ENCODE data around the gene RTP5. TPM values are rescaled to one million over a fixed set of nuclear protein-coding genes. Genes with fewer than 3 reads are reported as not detected.

RTP5 gene
- total and polyA plus RNA-seq, 2 donors (not counting 3 experiments of a cell fraction or from before 2014, with no cell fraction given), result not detected

- dilution Hi-C loops (cut with MboI; ENCODE audit: extremely low pct_ligation_motif_present, low sequenced_read_pairs), result no loop called here
- H3K9ac ChIP-seq (replicated peaks; ENCODE audit: extremely low read depth, insufficient read depth, low read length), result no peak overlapping the region
- TF ChIP-seq FOS (IDR thresholded peaks at IDR 0.05; ENCODE audit: borderline replicate concordance, insufficient read depth, low read length) (no peak), POLR2AphosphoS5 (IDR thresholded peaks at IDR 0.05; ENCODE audit: insufficient read depth, low read depth, low read length) (no peak), JUN (IDR thresholded peaks at IDR 0.05; ENCODE audit: borderline replicate concordance, insufficient read depth, insufficient read length, low read depth) (no peak)
- DNase-seq (ENCODE audit: low read depth, low spot score) (no peak), FAIRE-seq (no peak)
- no peaks in the 10 kb centered on the region for H3K4me1 ChIP-seq (ENCODE audit: control insufficient read depth, extremely low read depth, insufficient read depth, low read length)
- H3K9me1 ChIP-seq (replicated peaks; ENCODE audit: control insufficient read depth, extremely low read depth, insufficient read depth, low read length), result no peaks in the 10 kb centered on the region
- H3K4me2 ChIP-seq (ENCODE audit: insufficient read depth, low read length), result no peak overlapping the region
- no peak overlapping the region for H3K27ac ChIP-seq (ENCODE audit: insufficient read depth, low read depth, low read length)
- intact Hi-C loops (cut with micrococcal nuclease), result no loop called here
- no peaks in the 10 kb centered on the region for H4K20me1 ChIP-seq (replicated peaks; ENCODE audit: control insufficient read depth, extremely low read depth, insufficient read depth, low read length)
- CTCF ChIA-PET, result no interaction called here
- no peak overlapping the region for H2AFZ ChIP-seq (ENCODE audit: low read depth, low read length)
- POLR2A ChIA-PET, result no interaction called here
- no peaks in the 10 kb centered on the region for H3K27me3 ChIP-seq (ENCODE audit: control insufficient read depth in 2 of 2, insufficient read depth in 2 of 2, low read length in 2 of 2)
- no TSS peak for BruUV-seq (replicated peaks)
- H3K9me3 ChIP-seq (replicated peaks; ENCODE audit: control insufficient read depth, insufficient read depth, low read length), result no peaks in the 10 kb centered on the region
- H3K36me3 ChIP-seq (ENCODE audit: control insufficient read depth in 2 of 2, extremely low read depth in 1 of 2, insufficient read depth in 2 of 2, low read length in 2 of 2), result no peaks in the 10 kb centered on the region
- no peak overlapping the region for H3K4me3 ChIP-seq (replicated peaks in 1 of 3; ENCODE audit: insufficient read depth in 1 of 3, low read depth in 1 of 3, low read length in 3 of 3)
- H3K79me2 ChIP-seq (ENCODE audit: control insufficient read depth, insufficient read depth, low read length), result no peaks in the 10 kb centered on the region
These were observed 42.0 kb downstream of the RTP5 start for GRCh38 chr2:241911551-241911950.

GRCh38 chr2:241912021-241912555 is 42.6 kb downstream of the RTP5 start:
- no peaks in the 10 kb centered on the region for H3K9me1 ChIP-seq (replicated peaks; ENCODE audit: control insufficient read depth, extremely low read depth, insufficient read depth, low read length)
- POLR2A ChIA-PET, result no interaction called here
- no peaks in the 10 kb centered on the region for H3K79me2 ChIP-seq (ENCODE audit: control insufficient read depth, insufficient read depth, low read length)
- H3K27ac ChIP-seq (ENCODE audit: insufficient read depth, low read depth, low read length), result no peak overlapping the region
- no peak for FAIRE-seq
- no peaks in the 10 kb centered on the region for H3K36me3 ChIP-seq (ENCODE audit: control insufficient read depth in 2 of 2, extremely low read depth in 1 of 2, insufficient read depth in 2 of 2, low read length in 2 of 2)
- TF ChIP-seq MAX (IDR thresholded peaks at IDR 0.05; ENCODE audit: insufficient read depth, insufficient read length) (no peak), MYC (IDR thresholded peaks at IDR 0.05; ENCODE audit: low read depth, low read length) (no peak), FOS (IDR thresholded peaks at IDR 0.05; ENCODE audit: borderline replicate concordance, insufficient read depth, low read length) (no peak), EZH2 (IDR thresholded peaks at IDR 0.05; ENCODE audit: borderline replicate concordance, low read depth, low read length, severe bottlenecking) (no peak), JUN (IDR thresholded peaks at IDR 0.05; ENCODE audit: borderline replicate concordance, insufficient read depth, insufficient read length, low read depth) (no peak), CTCF (IDR thresholded peaks at IDR 0.05; ENCODE audit: extremely low read depth in 1 of 2, insufficient read depth in 1 of 2, low read depth in 1 of 2, low read length in 2 of 2) (no peak), GATA2 (IDR thresholded peaks at IDR 0.05; ENCODE audit: insufficient read depth, insufficient read length, low read depth, low read length) (no peak), POLR2AphosphoS5 (IDR thresholded peaks at IDR 0.05; ENCODE audit: insufficient read depth, low read depth, low read length) (no peak), POLR2A (IDR thresholded peaks at IDR 0.05; ENCODE audit: low read depth, low read length) (no peak)
- no peak overlapping the region for H3K9ac ChIP-seq (replicated peaks; ENCODE audit: extremely low read depth, insufficient read depth, low read length)
- BruUV-seq (replicated peaks), result no TSS peak
- H4K20me1 ChIP-seq (replicated peaks; ENCODE audit: control insufficient read depth, extremely low read depth, insufficient read depth, low read length), result no peaks in the 10 kb centered on the region
- dilution Hi-C loops (cut with MboI; ENCODE audit: extremely low pct_ligation_motif_present, low sequenced_read_pairs), result no loop called here
- intact Hi-C loops (cut with micrococcal nuclease), result no loop called here
- H3K4me2 ChIP-seq (ENCODE audit: insufficient read depth, low read length), result no peak overlapping the region
- no peaks in the 10 kb centered on the region for H3K4me1 ChIP-seq (ENCODE audit: control insufficient read depth, extremely low read depth, insufficient read depth, low read length)
- CTCF ChIA-PET, result no interaction called here
- no peaks in the 10 kb centered on the region for H3K9me3 ChIP-seq (replicated peaks; ENCODE audit: control insufficient read depth, insufficient read depth, low read length)
- no peak for DNase-seq (ENCODE audit: low read depth, low spot score)
- no peak overlapping the region for H3K4me3 ChIP-seq (replicated peaks in 1 of 3; ENCODE audit: insufficient read depth in 1 of 3, low read depth in 1 of 3, low read length in 3 of 3)
- H2AFZ ChIP-seq (ENCODE audit: low read depth, low read length), result no peak overlapping the region
- no peaks in the 10 kb centered on the region for H3K27me3 ChIP-seq (ENCODE audit: control insufficient read depth in 2 of 2, insufficient read depth in 2 of 2, low read length in 2 of 2)
